Breast epithelium (tissue), 3 donors: Measurements from ENCODE around the gene TBXAS1.

Source experiments
- POLR2A ChIP-seq: fragments of 450-650 bp; IDR thresholded peaks from one replicate; pipeline ENCODE4 v1.6.1; 2016; ENCODE audit warnings: antibody characterized with exemption, mild to moderate bottlenecking, moderate library complexity
- TF ChIP-seq, protein P1 (sequence below), 3 donors: fragments of 450-650 bp; IDR thresholded peaks; one replicate each; pipeline ENCODE4 v1.5.1; 2016 to 2017; ENCODE audit warnings: antibody characterized with exemption in 3 of 3, mild to moderate bottlenecking in 3 of 3, moderate library complexity in 3 of 3

- TF ChIP-seq, protein P1, sequence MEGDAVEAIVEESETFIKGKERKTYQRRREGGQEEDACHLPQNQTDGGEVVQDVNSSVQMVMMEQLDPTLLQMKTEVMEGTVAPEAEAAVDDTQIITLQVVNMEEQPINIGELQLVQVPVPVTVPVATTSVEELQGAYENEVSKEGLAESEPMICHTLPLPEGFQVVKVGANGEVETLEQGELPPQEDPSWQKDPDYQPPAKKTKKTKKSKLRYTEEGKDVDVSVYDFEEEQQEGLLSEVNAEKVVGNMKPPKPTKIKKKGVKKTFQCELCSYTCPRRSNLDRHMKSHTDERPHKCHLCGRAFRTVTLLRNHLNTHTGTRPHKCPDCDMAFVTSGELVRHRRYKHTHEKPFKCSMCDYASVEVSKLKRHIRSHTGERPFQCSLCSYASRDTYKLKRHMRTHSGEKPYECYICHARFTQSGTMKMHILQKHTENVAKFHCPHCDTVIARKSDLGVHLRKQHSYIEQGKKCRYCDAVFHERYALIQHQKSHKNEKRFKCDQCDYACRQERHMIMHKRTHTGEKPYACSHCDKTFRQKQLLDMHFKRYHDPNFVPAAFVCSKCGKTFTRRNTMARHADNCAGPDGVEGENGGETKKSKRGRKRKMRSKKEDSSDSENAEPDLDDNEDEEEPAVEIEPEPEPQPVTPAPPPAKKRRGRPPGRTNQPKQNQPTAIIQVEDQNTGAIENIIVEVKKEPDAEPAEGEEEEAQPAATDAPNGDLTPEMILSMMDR (IDR thresholded peaks at IDR 0.05), result no peak
- TF ChIP-seq POLR2A, result no peak
Measured at GRCh38 chr7:140000666-140001268, 171.7 kb downstream of the TBXAS1 start.
